ENCODE data around the gene TENM3.

- TF ChIP-seq SIX5 (IDR thresholded peaks at IDR 0.05; ENCODE audit: low read depth, low read length) (no peak), CTCF (IDR thresholded peaks at IDR 0.05; ENCODE audit: control extremely low read depth in 1 of 3, insufficient read depth in 1 of 3, low read depth in 1 of 3, low read length in 3 of 3) (no peak)
These were observed 559.4 kb downstream of the TENM3 start for GRCh38 chr4:182802621-182803020.
